HepG2 (cell line): Measurements from ENCODE around the gene USP5. TPM values are rescaled to one million over a fixed set of nuclear protein-coding genes. Genes with fewer than 3 reads are reported as not detected.

ENCODE experiments used
- ATAC-seq: fragments of 200-7000 bp; cut with Tn5 transposase; 3 replicates; pipeline ENCODE4 v1.9.1; 2020; ENCODE audit warnings: mild to moderate bottlenecking, moderate library complexity
- BruUV-seq: library from RNA; stranded (reverse); fragments of 400-500 nt; replicated peaks from 2 replicates; lab custom pipeline; 2021; lab: Mats Ljungman, UMichigan
- CTCF ChIA-PET: fragments of 300-600 bp; formaldehyde crosslinking; extraction: SDS; loops from one replicate; lab custom pipeline; 2021; ENCODE audit warnings: low total read pairs, inconsistent platforms, low intra/inter-chr PET ratio; lab: Yijun Ruan, JAX
- POLR2A ChIA-PET: fragments of 350-600 bp; sonication (Branson Sonifier 250); formaldehyde crosslinking; loops from one replicate; lab custom pipeline; 2020; ENCODE audit warnings: antibody characterized with exemption, inconsistent platforms; lab: Yijun Ruan, JAX
- DNase-seq: peaks from one replicate; pipeline ENCODE4 v3.0.0-alpha.2; 2015; ENCODE audit warnings: low spot score
- FAIRE-seq: peaks from 3 replicates; lab custom pipeline; 2011; peaks lifted over from hg19 to GRCh38; lab: Jason Lieb, UNC
- H2AFZ ChIP-seq: one replicate; pipeline ENCODE4 v1.6.1; 2011; ENCODE audit warnings: low read length, inconsistent platforms
- H3K27ac ChIP-seq: fragments of 300-600 bp; 3 replicates; pipeline ENCODE4 v1.8.0; 2011; ENCODE audit warnings: mixed run types, mild to moderate bottlenecking, mixed read lengths, low read length, inconsistent platforms; ENCODE audit not compliant: insufficient read depth; ENCODE audit errors: extremely low read length
- H3K27me3 ChIP-seq, 2 experiments: fragments of 200-600 bp in 1 of 2; 2 replicates in 1 of 2; 3 replicates in 1 of 2; pipeline versions ENCODE4 v1.6.0 to v1.8.0; 2011; ENCODE audit warnings: low read length in 2 of 2, mild to moderate bottlenecking in 2 of 2, moderate library complexity in 2 of 2, inconsistent platforms in 1 of 2; ENCODE audit not compliant: insufficient read depth in 2 of 2, control insufficient read depth in 1 of 2
- H3K36me3 ChIP-seq, 2 experiments: fragments of 200-600 bp in 1 of 2; replicated peaks in 1 of 2; 2 replicates in 1 of 2; 3 replicates in 1 of 2; pipeline versions ENCODE4 v1.5.1 to v1.8.0; 2011; ENCODE audit warnings: low read length in 2 of 2, inconsistent platforms in 1 of 2; ENCODE audit not compliant: insufficient read depth in 2 of 2, control insufficient read depth in 1 of 2
- H3K4me1 ChIP-seq: 2 replicates; pipeline ENCODE4 v1.5.1; 2012; ENCODE audit warnings: low read length, inconsistent platforms; ENCODE audit not compliant: insufficient read depth
- H3K4me2 ChIP-seq: 2 replicates; pipeline ENCODE4 v1.6.0; 2011; ENCODE audit warnings: low read depth, low read length, inconsistent platforms
- H3K4me3 ChIP-seq, 3 experiments: fragments of 200-600 bp in 1 of 3; sonication (generic), shearing (Covaris generic) in 1 of 3; replicated peaks in 1 of 3; 2 replicates each; pipeline ENCODE4 v1.5.1; 2011 to 2016; ENCODE audit warnings: low read length in 3 of 3, inconsistent platforms in 2 of 3, low read depth in 2 of 3, mild to moderate bottlenecking in 2 of 3, control low read depth in 1 of 3, mixed read lengths in 1 of 3; ENCODE audit not compliant: insufficient read depth in 1 of 3
- H3K79me2 ChIP-seq: one replicate; pipeline ENCODE4 v1.6.1; 2011; ENCODE audit warnings: low read length, inconsistent platforms; ENCODE audit not compliant: insufficient read depth
- H3K9ac ChIP-seq: 2 replicates; pipeline ENCODE4 v1.6.0; 2011; ENCODE audit warnings: mild to moderate bottlenecking, low read depth, low read length, inconsistent platforms; ENCODE audit not compliant: insufficient read depth
- H3K9me3 ChIP-seq: 2 replicates; pipeline ENCODE4 v1.5.1; 2012; ENCODE audit warnings: mild to moderate bottlenecking, low read length
- H4K20me1 ChIP-seq: 2 replicates; pipeline ENCODE4 v1.6.0; 2011; ENCODE audit warnings: inconsistent platforms, mild to moderate bottlenecking, low read length, moderate library complexity; ENCODE audit not compliant: insufficient read depth
- MLLT10 ChIP-seq: sonication (generic); formaldehyde crosslinking; IDR thresholded peaks from 2 replicates; pipeline ENCODE4 v1.4.0; 2020; ENCODE audit warnings: missing genetic modification reagents
- NFYC ChIP-seq: IDR thresholded peaks from 2 replicates; pipeline ENCODE4 v1.6.1; 2016; ENCODE audit warnings: missing genetic modification reagents, missing compliant biosample characterization
- ZBTB1 ChIP-seq: sonication (generic); formaldehyde crosslinking; IDR thresholded peaks from 2 replicates; pipeline ENCODE4 v1.4.0; 2020; ENCODE audit warnings: missing genetic modification reagents, borderline replicate concordance
- ZEB1 ChIP-seq: IDR thresholded peaks from 2 replicates; pipeline ENCODE4 v1.6.1; 2012; ENCODE audit warnings: mild to moderate bottlenecking, low read depth, inconsistent platforms; ENCODE audit not compliant: insufficient replicate concordance
- ZFP36 ChIP-seq: fragments of 150-350 bp; IDR thresholded peaks from 2 replicates; pipeline ENCODE4 v1.6.1; 2018; ENCODE audit warnings: borderline replicate concordance, low read length, low read depth; ENCODE audit not compliant: partially characterized antibody
- ZFP36L2 ChIP-seq: sonication (generic); formaldehyde crosslinking; IDR thresholded peaks from 2 replicates; pipeline ENCODE4 v1.4.0; 2020; ENCODE audit warnings: missing genetic modification reagents
- ZNF331 ChIP-seq: sonication (generic); formaldehyde crosslinking; IDR thresholded peaks from 2 replicates; pipeline ENCODE4 v1.4.0; 2020; ENCODE audit warnings: missing genetic modification reagents
- ZNF496 ChIP-seq: sonication (generic); formaldehyde crosslinking; IDR thresholded peaks from 2 replicates; pipeline ENCODE4 v1.8.1; 2023; ENCODE audit warnings: mild to moderate bottlenecking, moderate library complexity, missing genetic modification reagents; ENCODE audit not compliant: insufficient replicate concordance
- ZNF569 ChIP-seq: sonication (generic); formaldehyde crosslinking; IDR thresholded peaks from 2 replicates; pipeline ENCODE4 v1.5.0; 2020; ENCODE audit warnings: mild to moderate bottlenecking, missing genetic modification reagents, moderate library complexity, borderline replicate concordance
- WGBS: methylation state at CpG from one replicate; pipeline ENCODE4 v1.1.6; 2017; ENCODE audit warnings: low lambda C conversion rate; 5-methylcytosine and 5-hydroxymethylcytosine counted together
- in situ Hi-C: cut with HindIII; loops from 2 replicates; pipeline ENCODE4 v1.10.0; 2017; ENCODE audit warnings: low pct_unique_long_range_greater_than_20kb; ENCODE audit not compliant: extremely low pct_ligation_motif_present
- intact Hi-C: fragments of 100-400 bp; cut with micrococcal nuclease; formaldehyde crosslinking; loops from one replicate; pipeline ENCODE4 v1.10.0; 2022; ENCODE audit not compliant: unreplicated experiment
- polyA plus RNA-seq, 8 experiments: library from polyadenylated mRNA; depleted of rRNA in 3 of 8; stranded (reverse) in 7 of 8; unstranded in 1 of 8; fragments of >200 nt; fragmentation: Illumina TruSeq in 4 of 8; extraction: Trizol in 4 of 8; gene quantifications; 2 replicates each; pipeline versions ENCODE4 v1.2.1 to v1.2.3, GENCODE V29; 2011 to 2016; ENCODE audit warnings: low read depth in 4 of 8, missing spikeins in 1 of 8, mixed read lengths in 1 of 8; ENCODE audit not compliant: insufficient read depth in 1 of 8
- total RNA-seq, 5 experiments: library from RNA; depleted of rRNA; stranded (reverse); fragments of >200 nt; fragmentation: Illumina TruSeq; extraction: Trizol; gene quantifications; 2 replicates each; pipeline ENCODE4 v1.2.3, GENCODE V29; 2016; ENCODE audit warnings: low read depth in 1 of 5
- TF ChIP-seq, protein P1 (sequence below): sonication (generic); formaldehyde crosslinking; IDR thresholded peaks from 2 replicates; pipeline ENCODE4 v1.4.0; 2020; ENCODE audit warnings: missing genetic modification reagents
- TF ChIP-seq, protein P2 (sequence below): sonication (generic); formaldehyde crosslinking; IDR thresholded peaks from 2 replicates; pipeline ENCODE4 v1.4.0; 2020; ENCODE audit warnings: missing genetic modification reagents
- TF ChIP-seq, protein P3 (sequence below): sonication (generic); formaldehyde crosslinking; IDR thresholded peaks from 2 replicates; pipeline ENCODE4 v1.5.1; 2020; ENCODE audit warnings: missing genetic modification reagents, mild to moderate bottlenecking, borderline replicate concordance
- TF ChIP-seq, protein P4 (sequence below): IDR thresholded peaks from 2 replicates; pipeline ENCODE4 v1.6.1; 2016; ENCODE audit warnings: low read depth, control low read depth
- TF ChIP-seq, protein P5 (sequence below): IDR thresholded peaks from 2 replicates; pipeline ENCODE4 v1.6.1; 2012; ENCODE audit warnings: inconsistent platforms

Gene USP5
- total and polyA plus RNA-seq, 2 of the 13 experiments (the other 11 are each of a cell fraction or from before 2014, with no cell fraction given): 39.6 to 56.0 TPM

DNA sequence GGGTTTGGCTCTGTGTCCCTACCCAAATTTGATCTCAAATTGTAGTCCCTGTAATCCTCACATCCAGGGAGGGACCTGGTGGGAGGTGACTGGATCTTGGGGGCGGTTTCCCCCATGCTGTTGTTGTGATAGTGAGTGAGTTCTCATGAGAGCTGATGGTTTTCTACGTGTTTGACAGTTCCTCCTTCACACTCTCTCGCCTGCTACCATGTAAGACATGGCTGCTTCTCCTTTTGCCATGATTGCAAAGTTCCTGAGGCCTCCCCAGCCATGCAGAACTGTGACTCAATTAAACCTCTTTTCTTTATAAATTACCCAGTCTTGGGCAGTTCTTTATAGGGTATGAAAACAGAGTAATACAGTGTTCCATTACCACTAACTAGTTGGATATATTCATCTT is 42.4 kb downstream of the USP5 start:
- no peaks in the 10 kb centered on the region for H3K36me3 ChIP-seq
- CTCF ChIA-PET: no interaction called here
- H3K79me2 ChIP-seq: no peaks in the 10 kb centered on the region
- no peaks in the 10 kb centered on the region for H4K20me1 ChIP-seq
- no peak for DNase-seq
- no TSS peak for BruUV-seq
- H3K27ac ChIP-seq: no peak overlapping the region
- no peak for FAIRE-seq
- H3K9ac ChIP-seq: no peak overlapping the region
- POLR2A ChIA-PET: interaction anchor here (0.8 kb wide), 1 partner anchor 21 kb away, joined by 3 read pairs; the partner anchor contains the start of gene SPSB2
- intact Hi-C loops (no loop called here), in situ Hi-C loops (no loop called here)
- TF ChIP-seq MLLT10 (CRISPR knock-in tag): no peak
- TF ChIP-seq NFYC (CRISPR knock-in tag): no peak
- no peak overlapping the region for H2AFZ ChIP-seq
- H3K27me3 ChIP-seq: no peaks in the 10 kb centered on the region; a peak in 1 of 5 replicates
- no peak overlapping the region for H3K4me3 ChIP-seq
- WGBS: 95% methylated on average over 3 of the region's 3 CpGs
- no peak overlapping the region for H3K4me2 ChIP-seq
- no peaks in the 10 kb centered on the region for H3K9me3 ChIP-seq
- no peak for ATAC-seq
- peaks cover 28% of the 10 kb centered on the region for H3K4me1 ChIP-seq

DNA sequence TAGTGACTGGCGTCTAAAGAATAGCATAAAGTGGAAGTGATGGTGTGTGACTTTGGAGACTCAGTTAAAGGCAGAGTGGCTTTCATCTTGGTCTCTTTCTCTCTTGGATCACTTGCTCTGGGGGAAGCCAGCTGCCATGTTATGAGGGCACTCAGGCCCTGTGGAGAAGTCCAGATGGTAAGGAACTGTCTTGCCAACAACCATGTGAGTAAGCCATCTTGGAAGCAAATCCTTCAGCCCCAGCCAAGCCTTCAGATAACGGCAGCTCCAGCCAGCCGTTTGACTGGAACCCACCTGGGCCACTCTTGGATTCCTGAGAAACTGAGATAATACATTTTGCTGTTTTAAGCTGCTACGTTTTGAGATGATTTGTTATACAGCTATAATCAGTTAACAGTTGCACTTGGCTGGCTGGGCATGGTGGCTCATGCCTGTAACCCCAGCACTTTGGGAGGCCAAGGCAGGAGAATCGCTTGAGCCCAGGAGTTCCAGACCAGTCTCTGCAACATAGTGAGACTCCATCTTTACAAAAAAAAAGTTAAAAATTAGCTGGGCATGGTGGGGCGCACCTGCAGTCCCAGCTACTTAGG is 45.0 kb downstream of the USP5 start:
- Histone ChIP-seq H3K36me3 (no peaks in the 10 kb centered on the region), H3K4me2 (no peak overlapping the region), H3K4me1 (peaks cover 35% of the 10 kb centered on the region), H2AFZ (no peak overlapping the region), H3K27me3 (no peaks in the 10 kb centered on the region), H3K9ac (no peak overlapping the region), H3K79me2 (no peaks in the 10 kb centered on the region), H3K27ac (no peak overlapping the region), H3K4me3 (no peak overlapping the region), H4K20me1 (no peaks in the 10 kb centered on the region), H3K9me3 (no peaks in the 10 kb centered on the region)
- DNase-seq (no peak), ATAC-seq (no peak), FAIRE-seq (no peak)
- BruUV-seq: no TSS peak
- WGBS: 84% methylated on average over 6 of the region's 6 CpGs
- ChIA-PET POLR2A (no interaction called here), CTCF (no interaction called here)
- intact Hi-C loops (no loop called here), in situ Hi-C loops (no loop called here)
- no peak for TF ChIP-seq ZNF569 (CRISPR knock-in tag)
- TF ChIP-seq ZFP36: no peak
- TF ChIP-seq ZEB1: no peak
- TF ChIP-seq, protein P1, sequence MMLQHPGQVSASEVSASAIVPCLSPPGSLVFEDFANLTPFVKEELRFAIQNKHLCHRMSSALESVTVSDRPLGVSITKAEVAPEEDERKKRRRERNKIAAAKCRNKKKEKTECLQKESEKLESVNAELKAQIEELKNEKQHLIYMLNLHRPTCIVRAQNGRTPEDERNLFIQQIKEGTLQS (CRISPR knock-in tag): no peak
- TF ChIP-seq, protein P2, sequence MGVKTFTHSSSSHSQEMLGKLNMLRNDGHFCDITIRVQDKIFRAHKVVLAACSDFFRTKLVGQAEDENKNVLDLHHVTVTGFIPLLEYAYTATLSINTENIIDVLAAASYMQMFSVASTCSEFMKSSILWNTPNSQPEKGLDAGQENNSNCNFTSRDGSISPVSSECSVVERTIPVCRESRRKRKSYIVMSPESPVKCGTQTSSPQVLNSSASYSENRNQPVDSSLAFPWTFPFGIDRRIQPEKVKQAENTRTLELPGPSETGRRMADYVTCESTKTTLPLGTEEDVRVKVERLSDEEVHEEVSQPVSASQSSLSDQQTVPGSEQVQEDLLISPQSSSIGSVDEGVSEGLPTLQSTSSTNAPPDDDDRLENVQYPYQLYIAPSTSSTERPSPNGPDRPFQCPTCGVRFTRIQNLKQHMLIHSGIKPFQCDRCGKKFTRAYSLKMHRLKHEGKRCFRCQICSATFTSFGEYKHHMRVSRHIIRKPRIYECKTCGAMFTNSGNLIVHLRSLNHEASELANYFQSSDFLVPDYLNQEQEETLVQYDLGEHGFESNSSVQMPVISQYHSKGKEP: no peak
- TF ChIP-seq, protein P3, sequence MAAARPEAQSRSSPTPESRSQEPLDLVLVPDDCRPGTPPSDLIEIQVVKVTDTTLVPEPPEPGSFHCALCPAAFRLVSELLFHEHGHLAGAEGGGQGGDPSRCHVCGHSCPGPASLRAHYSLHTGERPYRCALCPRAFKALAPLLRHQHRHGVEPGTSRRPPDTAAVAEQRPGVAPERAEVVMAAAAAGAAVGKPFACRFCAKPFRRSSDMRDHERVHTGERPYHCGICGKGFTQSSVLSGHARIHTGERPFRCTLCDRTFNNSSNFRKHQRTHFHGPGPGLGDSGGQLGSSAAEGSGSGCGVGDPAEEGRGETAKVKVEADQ: no peak
- TF ChIP-seq ZFP36L2 (CRISPR knock-in tag): no peak
- TF ChIP-seq, protein P4, sequence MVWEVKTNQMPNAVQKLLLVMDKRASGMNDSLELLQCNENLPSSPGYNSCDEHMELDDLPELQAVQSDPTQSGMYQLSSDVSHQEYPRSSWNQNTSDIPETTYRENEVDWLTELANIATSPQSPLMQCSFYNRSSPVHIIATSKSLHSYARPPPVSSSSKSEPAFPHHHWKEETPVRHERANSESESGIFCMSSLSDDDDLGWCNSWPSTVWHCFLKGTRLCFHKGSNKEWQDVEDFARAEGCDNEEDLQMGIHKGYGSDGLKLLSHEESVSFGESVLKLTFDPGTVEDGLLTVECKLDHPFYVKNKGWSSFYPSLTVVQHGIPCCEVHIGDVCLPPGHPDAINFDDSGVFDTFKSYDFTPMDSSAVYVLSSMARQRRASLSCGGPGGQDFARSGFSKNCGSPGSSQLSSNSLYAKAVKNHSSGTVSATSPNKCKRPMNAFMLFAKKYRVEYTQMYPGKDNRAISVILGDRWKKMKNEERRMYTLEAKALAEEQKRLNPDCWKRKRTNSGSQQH (CRISPR knock-in tag): no peak
- TF ChIP-seq ZNF496 (CRISPR knock-in tag): no peak
- TF ChIP-seq ZBTB1 (CRISPR knock-in tag): no peak
- TF ChIP-seq, protein P5, sequence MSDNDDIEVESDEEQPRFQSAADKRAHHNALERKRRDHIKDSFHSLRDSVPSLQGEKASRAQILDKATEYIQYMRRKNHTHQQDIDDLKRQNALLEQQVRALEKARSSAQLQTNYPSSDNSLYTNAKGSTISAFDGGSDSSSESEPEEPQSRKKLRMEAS: no peak
- no peak for TF ChIP-seq ZNF331 (CRISPR knock-in tag)
